Gastroesophageal sphincter (tissue), 3 donors: ENCODE results near the gene CRYBA2.

Source experiments
- CTCF ChIP-seq, 4 experiments: fragments of 200-600 bp in 2 of 4; fragments of 450-650 bp in 2 of 4; sonication (generic) in 1 of 4; IDR thresholded peaks; one replicate each; pipeline ENCODE4 v1.5.1; 2017 to 2019; ENCODE audit warnings: antibody characterized with exemption in 4 of 4, mild to moderate bottlenecking in 2 of 4, moderate library complexity in 2 of 4
- POLR2A ChIP-seq, 2 donors: fragments of 450-650 bp; IDR thresholded peaks; one replicate each; pipeline ENCODE4 v1.6.1; 2017; ENCODE audit warnings: antibody characterized with exemption in 2 of 2, mild to moderate bottlenecking in 2 of 2, moderate library complexity in 1 of 2
- POLR2AphosphoS5 ChIP-seq: sonication (generic); formaldehyde crosslinking; IDR thresholded peaks from one replicate; pipeline ENCODE4 v1.6.1; 2017; ENCODE audit warnings: antibody characterized with exemption

GRCh38 chr2:219021591-219021990 lies 28.4 kb upstream of the CRYBA2 start:
- TF ChIP-seq POLR2A (IDR thresholded peaks at IDR 0.05) (no peak), CTCF (IDR thresholded peaks at IDR 0.05) (no peak), POLR2AphosphoS5 (no peak)
